Measurements from ENCODE around the gene CRAMP1.

CRAMP1 gene

DNA sequence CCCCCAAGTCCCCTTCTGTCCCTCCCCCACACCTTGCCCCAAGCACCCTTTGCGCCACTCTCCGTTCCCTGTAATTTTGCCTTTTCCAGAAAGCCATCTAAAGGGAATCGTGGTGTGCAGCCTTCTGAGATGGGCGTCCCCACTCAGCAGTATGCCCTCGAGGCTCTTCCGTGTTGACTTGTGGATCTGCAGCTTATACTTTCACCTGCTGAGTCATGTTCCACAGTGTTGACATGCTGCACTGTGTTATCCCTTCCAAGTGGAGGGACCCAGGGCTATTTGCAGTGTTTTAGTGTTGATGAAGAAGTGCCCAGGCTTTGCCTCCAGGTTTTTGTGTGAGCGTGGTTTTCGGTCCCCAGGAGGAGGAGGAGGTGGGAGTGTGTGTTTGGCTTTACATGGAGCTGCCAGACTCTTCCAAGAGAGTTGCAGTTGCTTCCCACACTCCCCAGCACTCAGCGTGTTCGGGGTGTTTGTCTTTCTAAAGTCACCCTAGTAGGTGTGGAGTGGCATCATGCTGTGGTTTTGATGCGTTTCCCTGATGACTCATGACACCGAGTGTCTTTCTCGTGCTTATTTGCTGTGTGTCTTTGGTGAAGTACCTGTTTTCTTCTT lies 33.9 kb downstream of the CRAMP1 start:
- Histone ChIP-seq H3K9ac (ENCODE audit: low read length in 2 of 2) (no peak overlapping the region), H3K27me3 (ENCODE audit: control insufficient read depth in 1 of 2, insufficient read depth in 2 of 2, low read length in 2 of 2) (no peaks in the 10 kb centered on the region), H3K4me3 (ENCODE audit: low read length in 2 of 2) (no peak overlapping the region), H3K9me3 (ENCODE audit: control insufficient read depth in 2 of 2, low read length in 2 of 2) (no peaks in the 10 kb centered on the region), H3K4me1 (ENCODE audit: control insufficient read depth, insufficient read depth, low read length) (no peaks in the 10 kb centered on the region), H3K27ac (ENCODE audit: low read length) (no peak overlapping the region), H3K36me3 (ENCODE audit: control insufficient read depth in 2 of 2, insufficient read depth in 2 of 2, low read length in 2 of 2) (peaks cover 17 to 45% of the 10 kb centered on the region in 2 donors)

DNA sequence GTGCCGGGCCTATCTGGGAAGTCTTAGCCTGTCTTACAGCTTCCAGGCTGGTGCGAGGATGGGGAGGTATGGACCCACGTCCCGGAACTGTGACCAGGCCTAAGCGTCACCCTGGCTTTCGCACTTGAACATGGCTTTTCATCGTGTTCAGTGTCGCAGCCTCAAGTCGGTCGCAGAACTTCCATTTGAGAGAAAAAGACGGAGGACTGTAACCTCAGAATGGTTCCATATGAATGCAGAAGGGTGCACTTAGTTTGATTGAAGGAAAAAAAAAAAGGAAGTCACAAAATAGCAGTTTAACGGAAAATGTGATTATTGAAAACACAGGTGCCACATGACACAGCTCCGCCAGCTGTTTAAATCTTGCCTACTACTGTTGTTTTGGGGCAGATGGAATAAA lies 35.7 kb downstream of the CRAMP1 start:
- no peak overlapping the region for H3K4me3 ChIP-seq (ENCODE audit: low read length in 2 of 2)
- H3K27me3 ChIP-seq (ENCODE audit: control insufficient read depth in 1 of 2, insufficient read depth in 2 of 2, low read length in 2 of 2): no peaks in the 10 kb centered on the region
- H3K9ac ChIP-seq (ENCODE audit: low read length in 2 of 2): no peak overlapping the region
- H3K4me1 ChIP-seq (ENCODE audit: control insufficient read depth, insufficient read depth, low read length): no peaks in the 10 kb centered on the region
- H3K9me3 ChIP-seq (ENCODE audit: control insufficient read depth in 2 of 2, low read length in 2 of 2): no peaks in the 10 kb centered on the region
- H3K27ac ChIP-seq (ENCODE audit: low read length): no peak overlapping the region
- H3K36me3 ChIP-seq (ENCODE audit: control insufficient read depth in 2 of 2, insufficient read depth in 2 of 2, low read length in 2 of 2): peaks cover 14 to 41% of the 10 kb centered on the region in 2 donors

DNA sequence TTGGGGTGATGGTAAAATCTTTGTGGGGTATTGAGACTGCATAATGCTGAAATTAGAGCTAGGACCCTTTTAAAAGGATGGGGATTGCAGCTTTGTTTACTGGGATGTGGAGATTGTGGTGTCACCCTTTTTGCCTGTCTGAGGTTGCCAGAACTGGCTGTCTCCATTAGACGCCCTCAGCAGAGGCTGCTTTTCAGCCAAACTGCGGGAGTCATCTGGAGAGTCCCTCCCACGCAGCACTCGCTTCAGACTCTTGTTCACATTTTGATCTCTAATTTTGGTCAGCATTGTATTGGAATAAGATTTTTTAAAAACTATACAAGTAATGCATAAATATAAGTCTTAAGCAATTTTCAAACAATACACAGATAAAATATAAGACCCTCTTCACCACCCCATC lies 38.0 kb downstream of the CRAMP1 start:
- Histone ChIP-seq H3K9ac (ENCODE audit: low read length in 2 of 2) (no peak overlapping the region), H3K9me3 (ENCODE audit: control insufficient read depth in 2 of 2, low read length in 2 of 2) (no peaks in the 10 kb centered on the region), H3K4me1 (ENCODE audit: control insufficient read depth, insufficient read depth, low read length) (no peaks in the 10 kb centered on the region), H3K27me3 (ENCODE audit: control insufficient read depth in 1 of 2, insufficient read depth in 2 of 2, low read length in 2 of 2) (no peaks in the 10 kb centered on the region), H3K27ac (ENCODE audit: low read length) (no peak overlapping the region), H3K4me3 (ENCODE audit: low read length in 2 of 2) (no peak overlapping the region), H3K36me3 (ENCODE audit: control insufficient read depth in 2 of 2, insufficient read depth in 2 of 2, low read length in 2 of 2) (peaks cover 22 to 43% of the 10 kb centered on the region in 2 donors)

DNA sequence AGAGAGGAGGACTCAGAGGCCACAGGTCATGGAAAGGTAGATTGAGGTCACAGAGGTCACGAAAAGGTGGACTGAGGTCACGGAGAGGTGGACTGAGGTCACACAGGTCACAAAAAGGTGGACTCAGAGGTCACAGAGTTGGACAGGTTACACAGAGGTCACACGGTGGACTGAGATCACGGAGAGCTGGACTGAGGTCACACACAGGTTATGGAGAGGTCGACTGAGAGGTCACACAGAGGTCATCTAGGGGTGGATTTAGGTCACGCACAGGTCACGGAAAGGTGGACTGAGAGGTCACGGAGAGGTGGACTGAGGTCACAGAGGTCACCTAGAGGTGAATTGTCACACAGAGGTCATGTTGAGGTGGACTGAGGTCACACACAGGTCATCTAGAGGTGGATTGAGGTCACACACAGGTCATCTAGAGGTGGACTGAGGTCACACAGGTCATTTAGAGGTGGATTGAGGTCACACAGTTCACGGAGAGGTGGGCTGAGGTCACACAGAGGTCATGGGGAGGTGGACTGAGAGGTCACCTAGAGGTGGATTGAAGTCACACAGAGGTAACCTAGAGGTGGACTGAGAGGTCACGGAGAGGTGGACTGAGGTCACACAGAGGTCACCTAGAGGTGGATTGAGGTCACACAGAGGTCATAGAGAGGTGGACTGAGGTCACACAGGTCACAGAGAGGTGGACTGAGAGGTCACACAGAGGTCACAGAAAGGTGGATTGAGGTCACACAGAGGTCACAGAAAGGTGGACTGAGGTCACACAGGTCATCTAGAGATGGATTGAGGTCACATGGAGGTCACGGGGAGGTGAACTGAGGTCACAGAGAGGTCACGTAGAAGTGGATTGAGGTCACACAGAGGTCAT lies 39.2 kb downstream of the CRAMP1 start:
- Histone ChIP-seq H3K9ac (ENCODE audit: low read length in 2 of 2) (no peak overlapping the region), H3K36me3 (ENCODE audit: control insufficient read depth in 2 of 2, insufficient read depth in 2 of 2, low read length in 2 of 2) (peaks cover 27 to 43% of the 10 kb centered on the region in 2 donors), H3K9me3 (ENCODE audit: control insufficient read depth in 2 of 2, low read length in 2 of 2) (no peaks in the 10 kb centered on the region), H3K4me3 (ENCODE audit: low read length in 2 of 2) (no peak overlapping the region), H3K27ac (ENCODE audit: low read length) (no peak overlapping the region), H3K4me1 (ENCODE audit: control insufficient read depth, insufficient read depth, low read length) (no peaks in the 10 kb centered on the region), H3K27me3 (ENCODE audit: control insufficient read depth in 1 of 2, insufficient read depth in 2 of 2, low read length in 2 of 2) (no peaks in the 10 kb centered on the region)

- H3K9ac ChIP-seq (ENCODE audit: low read length in 2 of 2): no peak overlapping the region
- H3K4me3 ChIP-seq (ENCODE audit: low read length in 2 of 2): no peak overlapping the region
- H3K9me3 ChIP-seq (ENCODE audit: control insufficient read depth in 2 of 2, low read length in 2 of 2): no peaks in the 10 kb centered on the region
- no peak overlapping the region for H3K27ac ChIP-seq (ENCODE audit: low read length)
- peaks cover 27 to 48% of the 10 kb centered on the region in 2 donors for H3K36me3 ChIP-seq (ENCODE audit: control insufficient read depth in 2 of 2, insufficient read depth in 2 of 2, low read length in 2 of 2)
- no peaks in the 10 kb centered on the region for H3K27me3 ChIP-seq (ENCODE audit: control insufficient read depth in 1 of 2, insufficient read depth in 2 of 2, low read length in 2 of 2)
- H3K4me1 ChIP-seq (ENCODE audit: control insufficient read depth, insufficient read depth, low read length): no peaks in the 10 kb centered on the region
Observed at GRCh38 chr16:1651974-1652312, 39.8 kb downstream of the CRAMP1 start.

- no peaks in the 10 kb centered on the region for H3K27me3 ChIP-seq (ENCODE audit: control insufficient read depth in 1 of 2, insufficient read depth in 2 of 2, low read length in 2 of 2)
- H3K4me3 ChIP-seq (ENCODE audit: low read length in 2 of 2): no peak overlapping the region
- no peaks in the 10 kb centered on the region for H3K9me3 ChIP-seq (ENCODE audit: control insufficient read depth in 2 of 2, low read length in 2 of 2)
- H3K9ac ChIP-seq (ENCODE audit: low read length in 2 of 2): no peak overlapping the region
- H3K4me1 ChIP-seq (ENCODE audit: control insufficient read depth, insufficient read depth, low read length): no peaks in the 10 kb centered on the region
- no peak overlapping the region for H3K27ac ChIP-seq (ENCODE audit: low read length)
- peaks cover 27 to 56% of the 10 kb centered on the region in 2 donors for H3K36me3 ChIP-seq (ENCODE audit: control insufficient read depth in 2 of 2, insufficient read depth in 2 of 2, low read length in 2 of 2)
Observed at GRCh38 chr16:1653023-1653422, 40.9 kb downstream of the CRAMP1 start.

- H3K4me3 ChIP-seq (ENCODE audit: low read length in 2 of 2): no peak overlapping the region
- H3K27me3 ChIP-seq (ENCODE audit: control insufficient read depth in 1 of 2, insufficient read depth in 2 of 2, low read length in 2 of 2): no peaks in the 10 kb centered on the region
- H3K4me1 ChIP-seq (ENCODE audit: control insufficient read depth, insufficient read depth, low read length): no peaks in the 10 kb centered on the region
- peaks cover 29 to 60% of the 10 kb centered on the region in 2 donors for H3K36me3 ChIP-seq (ENCODE audit: control insufficient read depth in 2 of 2, insufficient read depth in 2 of 2, low read length in 2 of 2)
- H3K27ac ChIP-seq (ENCODE audit: low read length): no peak overlapping the region
- no peak overlapping the region for H3K9ac ChIP-seq (ENCODE audit: low read length in 2 of 2)
- H3K9me3 ChIP-seq (ENCODE audit: control insufficient read depth in 2 of 2, low read length in 2 of 2): no peaks in the 10 kb centered on the region
Observed at GRCh38 chr16:1654505-1655268, 42.5 kb downstream of the CRAMP1 start.

DNA sequence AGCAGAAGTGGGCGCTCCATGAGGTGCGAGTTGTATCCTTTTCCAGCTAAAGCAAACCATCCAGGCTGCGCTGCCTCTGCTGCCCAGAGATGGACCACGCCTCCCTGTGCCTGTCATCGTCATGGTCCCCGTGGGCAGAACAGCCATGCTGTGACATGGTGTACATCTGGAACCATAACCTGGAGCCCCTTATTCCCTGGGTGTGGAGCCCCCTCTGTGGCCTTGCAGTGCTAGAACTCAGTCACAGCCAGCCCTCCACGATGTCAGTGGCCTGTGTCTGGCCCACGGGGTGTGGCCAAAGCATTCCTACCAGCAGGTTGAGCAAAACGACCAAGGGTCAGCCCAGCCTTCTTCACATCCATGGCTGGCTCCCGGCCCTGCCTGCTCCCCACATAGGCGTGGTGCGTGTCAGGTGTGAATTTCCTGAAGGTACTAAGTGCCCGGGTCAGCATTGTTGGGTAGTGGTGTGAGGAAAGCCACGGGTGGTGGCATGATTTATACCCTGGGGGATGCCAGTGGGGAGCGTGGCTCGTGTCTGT lies 43.2 kb downstream of the CRAMP1 start:
- no peaks in the 10 kb centered on the region for H3K9me3 ChIP-seq (ENCODE audit: control insufficient read depth in 2 of 2, low read length in 2 of 2)
- H3K9ac ChIP-seq (ENCODE audit: low read length in 2 of 2): no peak overlapping the region
- H3K27ac ChIP-seq (ENCODE audit: low read length): no peak overlapping the region
- H3K4me3 ChIP-seq (ENCODE audit: low read length in 2 of 2): no peak overlapping the region
- peaks cover 35 to 67% of the 10 kb centered on the region in 2 donors for H3K36me3 ChIP-seq (ENCODE audit: control insufficient read depth in 2 of 2, insufficient read depth in 2 of 2, low read length in 2 of 2)
- H3K4me1 ChIP-seq (ENCODE audit: control insufficient read depth, insufficient read depth, low read length): no peaks in the 10 kb centered on the region
- H3K27me3 ChIP-seq (ENCODE audit: control insufficient read depth in 1 of 2, insufficient read depth in 2 of 2, low read length in 2 of 2): no peaks in the 10 kb centered on the region

GRCh38 chr16:1655909-1656807 lies 44.0 kb downstream of the CRAMP1 start:
- no peaks in the 10 kb centered on the region for H3K9me3 ChIP-seq (ENCODE audit: control insufficient read depth in 2 of 2, low read length in 2 of 2)
- no peak overlapping the region for H3K9ac ChIP-seq (ENCODE audit: low read length in 2 of 2)
- H3K27ac ChIP-seq (ENCODE audit: low read length): no peak overlapping the region
- H3K4me3 ChIP-seq (ENCODE audit: low read length in 2 of 2): no peak overlapping the region
- H3K4me1 ChIP-seq (ENCODE audit: control insufficient read depth, insufficient read depth, low read length): no peaks in the 10 kb centered on the region
- H3K27me3 ChIP-seq (ENCODE audit: control insufficient read depth in 1 of 2, insufficient read depth in 2 of 2, low read length in 2 of 2): no peaks in the 10 kb centered on the region
- H3K36me3 ChIP-seq (ENCODE audit: control insufficient read depth in 2 of 2, insufficient read depth in 2 of 2, low read length in 2 of 2): peaks cover 40 to 63% of the 10 kb centered on the region in 2 donors

Measured in stomach smooth muscle (tissue), 2 donors.